Hematopoietic multipotent progenitor cell treated with erythropoietin and hydrocortisone succinate and interleukin-3 and kit ligand, for 17 days (in vitro differentiated cells): ENCODE results near the gene USP2.
A peak's percentile ranks its signal among the peaks of the same experiment; 100 is the strongest.

Experiments
- DNase-seq: peaks from one replicate; pipeline ENCODE4 v3.0.0-alpha.2; 2015; ENCODE audit warnings: low spot score

The USP2 gene

GRCh38 chr11:119341222-119342022, 40.1 kb downstream of the USP2 start:
- DNase-seq = no peak

GRCh38 chr11:119340335-119341221, 40.9 kb downstream of the USP2 start, which contains the start of gene C1QTNF5:
Gene C1QTNF5 (minus strand): TSS chr11:119340883. CDS start chr11:119340397, 486 bp downstream.
- DNase-seq = no peak

- DNase-seq = peak; percentile 54
Observed at GRCh38 chr11:119339589-119340334, 41.7 kb downstream of the USP2 start.

GRCh38 chr11:119338965-119339588, 42.4 kb downstream of the USP2 start:
- DNase-seq = no peak

GRCh38 chr11:119338318-119338890, 43.1 kb downstream of the USP2 start:
- peak; percentile 79 for DNase-seq

GRCh38 chr11:119337581-119338317, 43.7 kb downstream of the USP2 start:
- DNase-seq = no peak

- DNase-seq = no peak
Observed at GRCh38 chr11:119336744-119337469, 44.6 kb downstream of the USP2 start.

- no peak for DNase-seq
Observed at GRCh38 chr11:119335655-119336543, 45.6 kb downstream of the USP2 start.

- DNase-seq = no peak
Observed at GRCh38 chr11:119335091-119335654, 46.3 kb downstream of the USP2 start.

- peak; percentile 97 for DNase-seq
Observed at GRCh38 chr11:119334174-119334930, 47.1 kb downstream of the USP2 start, which contains the start of gene RNF26. Gene RNF26 (plus strand): TSS chr11:119334527. CDS start chr11:119335123, 596 bp downstream.

GRCh38 chr11:119332111-119332765, 49.3 kb downstream of the USP2 start:
- no peak for DNase-seq

- no peak for DNase-seq
Observed at GRCh38 chr11:119330237-119330636, 51.3 kb downstream of the USP2 start.

- DNase-seq = no peak
Observed at GRCh38 chr11:119329320-119329719, 52.2 kb downstream of the USP2 start.

- DNase-seq = no peak
Observed at GRCh38 chr11:119324189-119324588, 57.3 kb downstream of the USP2 start.

- DNase-seq = peak; percentile 73
Observed at GRCh38 chr11:119323532-119324033, 57.9 kb downstream of the USP2 start.

- DNase-seq = no peak
Observed at GRCh38 chr11:119322921-119323531, 58.5 kb downstream of the USP2 start.
